H9 (cell line): ENCODE results near the gene SETD4. TPM values are rescaled to one million over a fixed set of nuclear protein-coding genes. Genes with fewer than 3 reads are reported as not detected.

ENCODE experiments used
- DNase-seq: peaks from one replicate; pipeline ENCODE4 v3.0.0-alpha.2; 2017
- H2AFZ ChIP-seq: one replicate; pipeline ENCODE4 v1.6.1; 2013; ENCODE audit warnings: mild to moderate bottlenecking, low read length, control low read depth, moderate library complexity
- H2AK5ac ChIP-seq: 2 replicates; pipeline ENCODE4 v1.6.1; 2013; ENCODE audit warnings: low read length, control low read depth, mixed read lengths; ENCODE audit not compliant: insufficient read length
- H2BK120ac ChIP-seq: one replicate; pipeline ENCODE4 v1.6.1; 2013; ENCODE audit warnings: low read depth, mild to moderate bottlenecking, low read length, control low read depth, inconsistent platforms; ENCODE audit not compliant: poor library complexity, severe bottlenecking
- H2BK12ac ChIP-seq: 2 replicates; pipeline ENCODE4 v1.6.1; 2013; ENCODE audit warnings: low read length, control low read depth, mixed read lengths, low read depth; ENCODE audit not compliant: insufficient read length
- H2BK15ac ChIP-seq: 2 replicates; pipeline ENCODE4 v1.6.1; 2013; ENCODE audit warnings: low read depth, low read length, control low read depth
- H2BK20ac ChIP-seq: one replicate; pipeline ENCODE4 v1.6.1; 2013; ENCODE audit warnings: low read depth, mild to moderate bottlenecking, low read length, control low read depth, inconsistent platforms; ENCODE audit not compliant: poor library complexity, severe bottlenecking
- H2BK5ac ChIP-seq: 2 replicates; pipeline ENCODE4 v1.6.1; 2013; ENCODE audit warnings: low read length, control low read depth, mixed read lengths; ENCODE audit not compliant: insufficient read length
- H3K14ac ChIP-seq: 2 replicates; pipeline ENCODE4 v1.6.1; 2013; ENCODE audit warnings: low read length, control low read depth; ENCODE audit not compliant: insufficient read depth
- H3K18ac ChIP-seq: 2 replicates; pipeline ENCODE4 v1.6.1; 2013; ENCODE audit warnings: low read depth, mild to moderate bottlenecking, mixed read lengths, low read length, control low read depth; ENCODE audit not compliant: insufficient read length
- H3K23ac ChIP-seq: 2 replicates; pipeline ENCODE4 v1.6.1; 2013; ENCODE audit warnings: low read length, control low read depth, mixed read lengths, low read depth; ENCODE audit not compliant: insufficient read length
- H3K23me2 ChIP-seq: 2 replicates; pipeline ENCODE4 v1.6.1; 2013; ENCODE audit warnings: low read depth, mild to moderate bottlenecking, mixed read lengths, low read length, control low read depth; ENCODE audit not compliant: insufficient read length, poor library complexity, severe bottlenecking
- H3K27ac ChIP-seq: 2 replicates; pipeline ENCODE4 v1.5.1; 2013; ENCODE audit warnings: low read length, control low read depth, mixed read lengths, low read depth; ENCODE audit not compliant: insufficient read length
- H3K27me3 ChIP-seq: 2 replicates; pipeline ENCODE4 v1.6.1; 2013; ENCODE audit warnings: low read length, control low read depth, inconsistent platforms; ENCODE audit not compliant: insufficient read depth
- H3K4ac ChIP-seq: 2 replicates; pipeline ENCODE4 v1.6.1; 2013; ENCODE audit warnings: low read depth, mild to moderate bottlenecking, control low read depth, inconsistent platforms, low read length, moderate library complexity
- H3K4me1 ChIP-seq: 2 replicates; pipeline ENCODE4 v1.6.1; 2013; ENCODE audit warnings: low read length, control low read depth, inconsistent platforms; ENCODE audit not compliant: insufficient read depth
- H3K4me2 ChIP-seq: 2 replicates; pipeline ENCODE4 v1.6.1; 2013; ENCODE audit warnings: low read length, control low read depth, mixed read lengths; ENCODE audit not compliant: insufficient read length, insufficient read depth
- H3K56ac ChIP-seq: 2 replicates; pipeline ENCODE4 v1.6.1; 2013; ENCODE audit warnings: low read depth, mild to moderate bottlenecking, mixed read lengths, low read length, control low read depth; ENCODE audit not compliant: insufficient read length
- H3K79me1 ChIP-seq: 2 replicates; pipeline ENCODE4 v1.6.1; 2013; ENCODE audit warnings: low read depth, mild to moderate bottlenecking, moderate library complexity, low read length, control low read depth, inconsistent platforms; ENCODE audit not compliant: insufficient read depth, poor library complexity, severe bottlenecking
- H3K79me2 ChIP-seq: 2 replicates; pipeline ENCODE4 v1.6.1; 2013; ENCODE audit warnings: low read length, control low read depth, inconsistent platforms; ENCODE audit not compliant: insufficient read depth
- H3K9ac ChIP-seq: 2 replicates; pipeline ENCODE4 v1.6.1; 2013; ENCODE audit warnings: low read length, control low read depth, mixed read lengths; ENCODE audit not compliant: insufficient read length; ENCODE audit errors: extremely low read depth
- H3K9me3 ChIP-seq: one replicate; pipeline ENCODE4 v1.6.1; 2013; ENCODE audit warnings: low read depth, low read length, inconsistent platforms; ENCODE audit not compliant: control insufficient read depth
- H3T11ph ChIP-seq: one replicate; pipeline ENCODE4 v1.6.1; 2013; ENCODE audit warnings: mild to moderate bottlenecking, low read length, control low read depth, inconsistent platforms
- H4K20me1 ChIP-seq: one replicate; pipeline ENCODE4 v1.6.1; 2013; ENCODE audit not compliant: control insufficient read depth, insufficient read length, insufficient read depth
- H4K5ac ChIP-seq: 2 replicates; pipeline ENCODE4 v1.6.1; 2013; ENCODE audit warnings: low read depth, mild to moderate bottlenecking, mixed read lengths, low read length, control low read depth; ENCODE audit not compliant: insufficient read length
- H4K8ac ChIP-seq: replicated peaks from 2 replicates; pipeline ENCODE4 v1.6.1; 2013; ENCODE audit warnings: low read length, control low read depth, mixed read lengths, low read depth; ENCODE audit not compliant: insufficient read length
- H4K91ac ChIP-seq: 2 replicates; pipeline ENCODE4 v1.6.1; 2013; ENCODE audit warnings: low read depth, mild to moderate bottlenecking, moderate library complexity, mixed read lengths, low read length, control low read depth; ENCODE audit not compliant: insufficient read length
- H3K27ac Mint-ChIP-seq, 3 experiments: 2 replicates in 2 of 3; 3 replicates in 1 of 3; pipeline ENCODE4 v1.8.0; 2020 to 2021; ENCODE audit warnings: mixed read lengths in 3 of 3, mild to moderate bottlenecking in 1 of 3, moderate library complexity in 1 of 3
- H3K27me3 Mint-ChIP-seq: 2 replicates; pipeline ENCODE4 v1.8.0; 2021; ENCODE audit warnings: low read depth, mild to moderate bottlenecking, moderate library complexity, mixed read lengths
- H3K36me3 Mint-ChIP-seq, 3 experiments: 2 replicates in 2 of 3; 3 replicates in 1 of 3; pipeline ENCODE4 v1.8.0; 2020 to 2021; ENCODE audit warnings: low read depth in 3 of 3, mixed read lengths in 3 of 3; ENCODE audit not compliant: insufficient read depth in 1 of 3
- H3K4me1 Mint-ChIP-seq, 2 experiments: 2 replicates each; pipeline ENCODE4 v1.8.0; 2020; ENCODE audit warnings: mixed read lengths in 2 of 2
- H3K4me3 Mint-ChIP-seq, 2 experiments: 2 replicates in 1 of 2; 3 replicates in 1 of 2; pipeline ENCODE4 v1.8.0; 2020 to 2021; ENCODE audit warnings: mild to moderate bottlenecking in 2 of 2, mixed read lengths in 2 of 2, moderate library complexity in 1 of 2
- H3K9me3 Mint-ChIP-seq, 2 experiments: 2 replicates in 1 of 2; 3 replicates in 1 of 2; pipeline ENCODE4 v1.8.0; 2020; ENCODE audit warnings: mild to moderate bottlenecking in 2 of 2, mixed read lengths in 2 of 2, moderate library complexity in 1 of 2
- WGBS: extraction: QIAGEN DNeasy Blood & Tissue Kit; methylation state at CpG from one replicate; pipeline ENCODE4 v1.1.7; 2013; ENCODE audit warnings: missing lambda C conversion rate, low lambda C conversion rate, mixed read lengths; ENCODE audit not compliant: insufficient read length; ENCODE audit errors: extremely low coverage; 5-methylcytosine and 5-hydroxymethylcytosine counted together
- total RNA-seq: library from RNA; stranded (reverse); gene quantifications from 2 replicates; pipeline ENCODE4 v1.2.1, GENCODE V29; 2021
- TF ChIP-seq, protein P1 (sequence below): fragments of 200-600 bp; sonication (generic); conservative IDR thresholded peaks from 3 replicates; pipeline ENCODE4 v1.8.0; 2021; ENCODE audit warnings: antibody characterized with exemption, mild to moderate bottlenecking

SETD4 gene
- total RNA-seq, 1 experiment from 2014 or later, result 52.5 TPM

DNA sequence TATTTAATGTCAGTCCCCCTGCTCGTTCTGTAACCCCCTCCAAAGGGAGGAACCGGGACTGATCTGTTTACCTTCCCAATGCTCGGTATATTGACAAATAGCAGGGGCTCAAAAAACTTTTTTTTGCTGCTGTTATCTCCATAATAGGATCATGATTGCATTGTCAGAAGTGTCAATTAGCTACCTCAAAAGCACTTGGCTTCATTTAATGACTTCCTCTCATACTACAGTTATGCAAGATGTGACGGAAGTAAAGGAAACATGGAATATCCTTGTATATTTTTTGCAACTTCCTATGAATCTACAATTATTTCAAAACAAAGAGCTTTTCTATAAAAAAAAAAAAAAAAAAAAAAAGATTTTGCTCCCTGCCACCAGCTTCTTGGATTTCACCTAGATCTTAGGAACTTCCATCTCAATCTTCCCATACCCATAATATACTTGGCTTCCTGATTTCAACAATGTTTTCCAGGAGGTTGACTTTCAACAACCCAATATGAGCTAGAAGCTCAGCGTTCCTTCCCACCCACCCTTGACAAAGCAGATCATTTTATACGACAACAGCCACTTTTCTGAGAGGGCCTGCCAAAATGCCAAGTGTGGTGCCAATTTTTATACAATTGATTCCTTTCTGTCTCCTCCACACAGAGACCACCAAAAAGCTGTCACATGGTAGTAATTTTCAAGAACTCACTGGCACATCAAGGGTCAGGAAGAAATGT is 71.7 kb downstream of the SETD4 start:
- H3T11ph ChIP-seq, result no peak overlapping the region
- H2AK5ac ChIP-seq, result no peak overlapping the region
- H3K4ac ChIP-seq, result no peak overlapping the region
- H3K18ac ChIP-seq, result no peak overlapping the region
- H3K79me1 ChIP-seq, result no peaks in the 10 kb centered on the region
- H2BK120ac ChIP-seq, result no peak overlapping the region
- H3K9me3 Mint-ChIP-seq, result no peaks in the 10 kb centered on the region
- no peaks in the 10 kb centered on the region for H3K27me3 Mint-ChIP-seq
- H3K9me3 ChIP-seq, result no peaks in the 10 kb centered on the region
- no peak overlapping the region for H2AFZ ChIP-seq
- H2BK5ac ChIP-seq, result no peak overlapping the region
- TF ChIP-seq, protein P1, sequence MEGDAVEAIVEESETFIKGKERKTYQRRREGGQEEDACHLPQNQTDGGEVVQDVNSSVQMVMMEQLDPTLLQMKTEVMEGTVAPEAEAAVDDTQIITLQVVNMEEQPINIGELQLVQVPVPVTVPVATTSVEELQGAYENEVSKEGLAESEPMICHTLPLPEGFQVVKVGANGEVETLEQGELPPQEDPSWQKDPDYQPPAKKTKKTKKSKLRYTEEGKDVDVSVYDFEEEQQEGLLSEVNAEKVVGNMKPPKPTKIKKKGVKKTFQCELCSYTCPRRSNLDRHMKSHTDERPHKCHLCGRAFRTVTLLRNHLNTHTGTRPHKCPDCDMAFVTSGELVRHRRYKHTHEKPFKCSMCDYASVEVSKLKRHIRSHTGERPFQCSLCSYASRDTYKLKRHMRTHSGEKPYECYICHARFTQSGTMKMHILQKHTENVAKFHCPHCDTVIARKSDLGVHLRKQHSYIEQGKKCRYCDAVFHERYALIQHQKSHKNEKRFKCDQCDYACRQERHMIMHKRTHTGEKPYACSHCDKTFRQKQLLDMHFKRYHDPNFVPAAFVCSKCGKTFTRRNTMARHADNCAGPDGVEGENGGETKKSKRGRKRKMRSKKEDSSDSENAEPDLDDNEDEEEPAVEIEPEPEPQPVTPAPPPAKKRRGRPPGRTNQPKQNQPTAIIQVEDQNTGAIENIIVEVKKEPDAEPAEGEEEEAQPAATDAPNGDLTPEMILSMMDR, result no peak
- no peaks in the 10 kb centered on the region for H4K20me1 ChIP-seq
- H3K27me3 ChIP-seq, result no peaks in the 10 kb centered on the region
- H3K4me2 ChIP-seq, result no peak overlapping the region
- H3K36me3 Mint-ChIP-seq, result no peaks in the 10 kb centered on the region
- H3K4me1 ChIP-seq, result no peaks in the 10 kb centered on the region
- WGBS, result no CpG with 5 or more reads among the region's 6 CpGs
- H3K4me3 Mint-ChIP-seq, result no peak overlapping the region
- no peak for DNase-seq
- H3K23me2 ChIP-seq, result no peaks in the 10 kb centered on the region
- no peak overlapping the region for H2BK12ac ChIP-seq
- H4K5ac ChIP-seq, result no peak overlapping the region
- no peak overlapping the region for H3K23ac ChIP-seq
- no peak overlapping the region for H3K56ac ChIP-seq
- no peak overlapping the region for H3K9ac ChIP-seq
- no peak overlapping the region for H3K14ac ChIP-seq
- no peaks in the 10 kb centered on the region for H3K79me2 ChIP-seq
- H2BK20ac ChIP-seq, result no peak overlapping the region
- peak overlapping the region in 2 of 3 experiments; percentile 24 to 37; a peak in 1 of 7 replicates for H3K27ac Mint-ChIP-seq
- no peak overlapping the region for H3K27ac ChIP-seq
- no peak overlapping the region for H4K8ac ChIP-seq
- no peaks in the 10 kb centered on the region for H3K4me1 Mint-ChIP-seq
- H4K91ac ChIP-seq, result no peak overlapping the region
- H2BK15ac ChIP-seq, result no peak overlapping the region
